B cell (primary cell): Measurements from ENCODE around the gene ALKBH4. TPM values are rescaled to one million over a fixed set of nuclear protein-coding genes. Genes with fewer than 3 reads are reported as not detected.

Source experiments
- ATAC-seq: fragments of 200-7000 bp; cut with Tn5 transposase; one replicate; pipeline ENCODE4 v1.10.0; 2021; ENCODE audit warnings: low read depth, mild to moderate bottlenecking, moderate number of reproducible peaks, moderate library complexity
- CTCF ChIA-PET: fragments of 350-600 bp; sonication (Branson Sonifier 250); formaldehyde crosslinking; loops from one replicate; lab custom pipeline; 2021; ENCODE audit warnings: antibody characterized with exemption, inconsistent platforms; lab: Charles Lee
- POLR2A ChIA-PET: fragments of 350-600 bp; sonication (Branson Sonifier 250); formaldehyde crosslinking; loops from one replicate; lab custom pipeline; 2021; ENCODE audit warnings: antibody characterized with exemption; lab: Charles Lee
- DNase-seq: peaks from one replicate; pipeline ENCODE4 v3.0.0; 2013
- H2AFZ ChIP-seq: 2 replicates; pipeline ENCODE4 v1.6.1; 2012; ENCODE audit warnings: mild to moderate bottlenecking, low read depth, low read length; ENCODE audit not compliant: insufficient read depth, poor library complexity, severe bottlenecking
- H3K27ac ChIP-seq, 2 donors: 1 replicate in 1 of 2; 2 replicates in 1 of 2; pipeline ENCODE4 v1.5.1; 2012 to 2013; ENCODE audit warnings: low read length in 2 of 2, mild to moderate bottlenecking in 2 of 2, moderate library complexity in 1 of 2
- H3K27me3 ChIP-seq, 4 experiments: fragments of 200-600 bp in 1 of 4; sonication (generic) in 1 of 4; replicated peaks in 1 of 4; 1 replicate in 2 of 4; 2 replicates in 2 of 4; pipeline versions ENCODE4 v1.6.1 to v1.7.0; 2013 to 2016; ENCODE audit warnings: low read length in 3 of 4, mild to moderate bottlenecking in 2 of 4, mixed read lengths in 1 of 4, moderate library complexity in 1 of 4; ENCODE audit not compliant: insufficient read depth in 4 of 4, control insufficient read depth in 3 of 4; ENCODE audit errors: control extremely low read depth in 1 of 4
- H3K36me3 ChIP-seq, 2 experiments: replicated peaks in 1 of 2; 1 replicate in 1 of 2; 2 replicates in 1 of 2; pipeline versions ENCODE4 v1.6.1 to v1.7.1; 2013; ENCODE audit warnings: low read length in 1 of 2; ENCODE audit not compliant: insufficient read depth in 2 of 2, control insufficient read depth in 1 of 2; ENCODE audit errors: control extremely low read depth in 1 of 2, extremely low read depth in 1 of 2
- H3K4me1 ChIP-seq, 2 donors: fragments of 200-600 bp in 1 of 2; sonication (generic) in 1 of 2; 1 replicate in 1 of 2; 2 replicates in 1 of 2; pipeline versions ENCODE4 v1.5.1 to v1.6.1; 2013 to 2017; ENCODE audit warnings: low read length in 2 of 2; ENCODE audit not compliant: control insufficient read depth in 2 of 2, insufficient read depth in 2 of 2
- H3K4me2 ChIP-seq: replicated peaks from 2 replicates; pipeline ENCODE3; 2012; ENCODE audit warnings: mild to moderate bottlenecking, low read depth, low read length; ENCODE audit not compliant: poor library complexity, severe bottlenecking
- H3K4me3 ChIP-seq, 5 experiments: fragments of 200-600 bp in 1 of 5; sonication (generic) in 1 of 5; 1 replicate in 3 of 5; 2 replicates in 2 of 5; pipeline versions ENCODE4 v1.5.1 to v1.7.0; 2011 to 2016; ENCODE audit warnings: low read length in 4 of 5, mild to moderate bottlenecking in 4 of 5, low read depth in 2 of 5, control low read depth in 1 of 5, moderate library complexity in 1 of 5; ENCODE audit not compliant: insufficient read depth in 1 of 5; ENCODE audit errors: control extremely low read depth in 1 of 5, extremely low read depth in 1 of 5
- H3K79me2 ChIP-seq: fragments of 200-600 bp; sonication (generic); one replicate; pipeline ENCODE4 v1.6.0; 2016; ENCODE audit warnings: low read length; ENCODE audit not compliant: control insufficient read depth, insufficient read depth
- H3K9ac ChIP-seq: fragments of 200-600 bp; sonication (generic); 2 replicates; pipeline ENCODE4 v1.6.1; 2017; ENCODE audit warnings: mild to moderate bottlenecking, low read length, moderate library complexity
- H3K9me3 ChIP-seq, 3 donors: one replicate each; pipeline versions ENCODE4 v1.6.1 to v1.7.1; 2013; ENCODE audit warnings: low read length in 2 of 3; ENCODE audit not compliant: control insufficient read depth in 2 of 3, insufficient read depth in 1 of 3; ENCODE audit errors: control extremely low read depth in 1 of 3
- H4K20me1 ChIP-seq: 2 replicates; pipeline ENCODE4 v1.6.0; 2012; ENCODE audit warnings: mild to moderate bottlenecking, low read length; ENCODE audit not compliant: insufficient read depth, control insufficient read depth, poor library complexity, severe bottlenecking
- H3K27ac Mint-ChIP-seq: one replicate; pipeline ENCODE4 v1.8.0; 2021; ENCODE audit warnings: mixed read lengths
- H3K27me3 Mint-ChIP-seq: one replicate; pipeline ENCODE4 v1.8.0; 2021; ENCODE audit warnings: mixed read lengths
- H3K4me1 Mint-ChIP-seq: one replicate; pipeline ENCODE4 v1.8.0; 2021; ENCODE audit warnings: mixed read lengths
- H3K4me3 Mint-ChIP-seq: one replicate; pipeline ENCODE4 v1.8.0; 2021; ENCODE audit warnings: mixed read lengths
- H3K9me3 Mint-ChIP-seq: one replicate; pipeline ENCODE4 v1.8.0; 2022; ENCODE audit warnings: mixed read lengths; ENCODE audit not compliant: insufficient read depth
- CTCF ChIP-seq: fragments of 200-600 bp; IDR thresholded peaks from one replicate; pipeline ENCODE4 v1.8.0; 2022; ENCODE audit warnings: antibody characterized with exemption, mild to moderate bottlenecking
- EZH2 ChIP-seq: IDR thresholded peaks from 2 replicates; pipeline ENCODE4 v1.6.1; 2012; ENCODE audit warnings: borderline replicate concordance, low read depth, mild to moderate bottlenecking, moderate library complexity, low read length; ENCODE audit not compliant: insufficient read depth, poor library complexity, severe bottlenecking
- WGBS: methylation state at CpG from one replicate; pipeline ENCODE4 v1.1.5; 2013; ENCODE audit warnings: missing lambda C conversion rate; ENCODE audit not compliant: insufficient coverage; 5-methylcytosine and 5-hydroxymethylcytosine counted together
- intact Hi-C: fragments of 100-400 bp; cut with micrococcal nuclease; formaldehyde crosslinking; loops from one replicate; pipeline ENCODE4 v1.10.0; 2022
- polyA plus RNA-seq: library from polyadenylated mRNA; depleted of rRNA; stranded (reverse); fragments of >200 nt; gene quantifications from 2 replicates; pipeline ENCODE4 v1.2.3, GENCODE V29; 2012
- total RNA-seq, 2 donors: library from RNA; stranded (reverse); fragments of 120-200 nt in 1 of 2; gene quantifications; 1 replicate in 1 of 2; 2 replicates in 1 of 2; pipeline versions ENCODE4 v1.2.3 to v1.2.4, GENCODE V29; 2013 to 2022

ALKBH4 gene
- total and polyA plus RNA-seq, 2 donors (not counting 1 experiment from before 2014, with no cell fraction given): 6.2 to 8.6 TPM

- Histone ChIP-seq H2AFZ (peak overlapping the region; percentile 44), H3K27ac (peak overlapping the region; percentile 100), H3K4me2 (peak overlapping the region; percentile 85), H4K20me1 (no peaks in the 10 kb centered on the region), H3K36me3 (peaks cover 0 to 4% of the 10 kb centered on the region in 2 experiments), H3K4me1 (peaks cover 95 to 99% of the 10 kb centered on the region in 2 donors), H3K9me3 (peaks cover 0 to 10% (median 0%) of the 10 kb centered on the region in 3 donors), H3K27me3 (no peaks in the 10 kb centered on the region), H3K79me2 (peaks cover 50% of the 10 kb centered on the region), H3K4me3 (peak overlapping the region; percentile 30 to 48 (median 39)), H3K9ac (peak overlapping the region; percentile 69)
- peak; percentile 91 for DNase-seq
- no peaks in the 10 kb centered on the region for H3K9me3 Mint-ChIP-seq
- POLR2A ChIA-PET: interaction anchor here (0.7 to 13.6 kb wide), 17 partner anchors 4 to 440 kb away, joined by 3 to 223 read pairs (median 6); partner anchors contain the start of genes ORAI2 and PRKRIP1
- peak overlapping the region; percentile 100 for H3K27ac Mint-ChIP-seq
- CTCF ChIA-PET: interaction anchor here (0.8 to 46.3 kb wide), 7 partner anchors 9 to 30 kb away, joined by 3 to 1182 read pairs (median 6); partner anchors contain the start of gene PRKRIP1
- peaks cover 80% of the 10 kb centered on the region for H3K4me1 Mint-ChIP-seq
- no peak for TF ChIP-seq EZH2
- no peak for TF ChIP-seq CTCF
- 2% methylated on average over 14 of the region's 16 CpGs for WGBS
- ATAC-seq: peak; percentile 63
- intact Hi-C loops: loop anchor here (1.0 to 10.0 kb wide), 4 partner anchors 10 to 122 kb away; partner anchors contain the start of gene PRKRIP1
- peak overlapping the region; percentile 87 for H3K4me3 Mint-ChIP-seq
- H3K27me3 Mint-ChIP-seq: no peaks in the 10 kb centered on the region
Observed at GRCh38 chr7:102426268-102427018, 38.2 kb downstream of the ALKBH4 start.
